GM18909 (cell line): ENCODE results near the gene NPSR1.

Source experiments
- ATAC-seq: cut with Tn5 transposase; IDR thresholded peaks from one replicate; pipeline ENCODE4 v1.9.1; 2021; ENCODE audit warnings: mild to moderate bottlenecking; ENCODE audit not compliant: unreplicated experiment, poor library complexity

Gene NPSR1

DNA sequence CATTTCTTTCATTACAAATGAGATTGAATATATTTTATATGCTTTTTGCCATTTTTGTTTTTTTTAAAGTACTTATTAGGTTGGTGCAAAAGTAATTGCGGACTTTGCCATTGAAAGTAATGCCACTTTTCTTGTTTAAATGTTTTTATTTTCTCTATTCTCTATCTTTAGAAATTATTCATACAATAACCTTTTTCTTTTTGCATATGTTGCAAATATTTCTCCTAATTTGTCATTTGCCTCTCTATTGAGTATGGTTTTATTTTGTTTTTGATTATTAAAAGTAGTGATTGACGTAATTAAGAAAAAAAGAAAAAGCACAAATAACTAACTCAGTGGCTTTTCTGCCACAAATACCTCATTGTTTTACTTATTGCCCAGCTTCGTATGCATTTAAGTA, 172.4 kb downstream of the NPSR1 start:
- no peak for ATAC-seq

DNA sequence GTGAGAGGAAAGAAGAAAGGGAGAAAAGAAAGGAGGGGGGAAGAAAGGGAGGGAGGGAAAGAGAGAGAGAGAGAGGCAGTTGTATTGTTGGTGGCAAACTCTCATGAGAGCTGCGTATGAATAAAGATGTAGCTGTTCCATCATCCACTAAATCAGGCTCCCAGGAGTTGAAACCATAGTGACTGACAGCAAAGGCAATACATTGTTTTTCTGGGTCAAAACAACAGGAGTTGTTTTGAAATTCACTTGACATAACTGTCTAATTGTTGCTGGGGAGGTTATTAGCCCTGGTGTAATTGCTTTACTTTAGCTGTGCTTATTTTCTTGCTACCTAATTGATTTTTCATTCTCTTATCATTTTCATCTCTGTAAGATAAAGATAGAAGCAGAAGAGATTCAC, 173.4 kb downstream of the NPSR1 start:
- ATAC-seq: no peak

DNA sequence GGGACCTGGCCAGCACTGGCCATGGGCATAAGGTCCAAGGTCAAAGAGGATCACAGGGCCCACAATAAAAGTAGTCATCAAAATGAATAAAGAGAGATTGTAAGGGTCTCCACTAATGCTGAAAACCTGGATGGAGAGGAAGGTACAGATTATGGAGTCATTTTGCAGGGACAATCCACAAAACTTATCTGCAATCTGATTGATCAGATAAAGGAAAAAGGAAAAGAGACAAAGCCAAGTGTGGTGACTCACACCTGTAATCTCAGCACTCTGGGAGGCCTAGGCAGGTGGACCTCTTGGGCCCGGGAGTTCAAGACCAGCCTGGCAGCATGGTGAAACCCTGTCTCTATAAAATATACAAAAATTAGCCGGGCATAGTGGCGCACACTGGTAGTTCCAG, 174.0 kb downstream of the NPSR1 start:
- ATAC-seq: no peak

DNA sequence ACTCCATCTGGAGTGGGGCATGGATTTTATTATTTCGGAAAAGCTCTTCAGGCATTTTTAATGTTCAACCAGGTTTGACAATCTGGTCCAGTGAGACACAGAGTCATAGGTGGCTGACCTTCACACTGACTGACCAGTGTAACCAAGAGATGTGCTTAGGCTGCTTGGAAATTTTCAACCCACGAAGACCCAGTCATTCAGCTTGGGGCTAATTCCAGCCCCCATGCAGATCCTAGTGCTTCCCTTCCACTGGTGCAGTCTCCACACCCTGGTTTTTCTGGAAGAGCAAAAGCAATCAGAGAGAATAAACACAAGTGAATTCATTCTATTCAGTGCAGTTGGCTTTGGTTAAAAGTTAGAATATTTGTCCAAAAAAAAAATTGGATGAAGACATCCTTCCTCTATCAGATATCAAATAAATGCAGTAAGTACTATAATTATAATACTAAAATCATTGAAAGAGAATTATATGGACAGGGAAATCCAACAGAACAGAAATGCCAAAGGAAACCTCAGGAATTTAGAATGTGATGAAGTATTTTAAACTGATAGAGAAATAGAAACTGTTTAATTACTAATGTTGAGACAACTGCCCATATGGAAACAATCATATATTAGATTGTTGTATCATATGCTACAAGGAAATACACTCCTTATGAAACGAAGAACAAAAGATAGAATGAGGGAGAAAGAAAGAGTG, 178.0 kb downstream of the NPSR1 start:
- no peak for ATAC-seq

DNA sequence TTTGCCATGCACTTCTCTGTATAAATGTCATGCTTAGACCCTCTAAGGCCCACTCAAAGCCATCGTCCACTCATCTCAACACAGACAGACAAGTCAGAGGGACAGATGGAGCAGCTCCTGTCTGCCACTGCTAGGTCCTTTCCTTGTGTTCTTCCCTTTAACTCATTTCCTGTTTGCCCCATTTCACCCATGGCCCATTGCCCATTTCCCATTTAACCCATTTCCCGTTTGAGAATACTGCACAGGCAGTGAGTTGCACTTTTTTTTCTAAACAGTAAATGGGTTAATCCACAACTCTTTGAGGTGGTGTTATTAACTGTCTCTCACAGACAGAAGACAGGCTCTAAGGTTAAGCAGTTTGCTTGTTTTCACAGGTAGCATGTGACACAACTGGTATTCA, 179.3 kb downstream of the NPSR1 start:
- no peak for ATAC-seq

DNA sequence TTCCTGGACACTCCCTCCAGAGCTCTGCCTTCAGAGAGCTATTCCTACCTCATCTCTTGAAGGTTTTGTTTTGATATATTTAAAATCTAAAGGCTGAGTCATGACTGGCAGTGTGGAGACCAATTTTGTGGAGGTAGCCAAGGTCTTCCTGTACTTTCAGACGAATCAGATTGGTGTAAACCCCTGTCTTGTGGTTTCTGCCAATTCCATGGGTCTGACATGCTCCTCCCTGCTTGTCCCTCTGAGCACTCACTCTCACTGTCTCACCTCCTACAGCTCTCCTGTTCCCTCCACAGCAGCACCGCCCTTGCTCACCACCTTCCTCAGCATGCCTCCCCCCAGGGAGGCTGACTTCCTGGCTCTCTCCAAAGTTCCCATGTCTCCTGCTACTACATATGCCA, 179.8 kb downstream of the NPSR1 start:
- no peak for ATAC-seq

- no peak for ATAC-seq
Measured at GRCh38 chr7:34838329-34838728, 180.3 kb downstream of the NPSR1 start.

DNA sequence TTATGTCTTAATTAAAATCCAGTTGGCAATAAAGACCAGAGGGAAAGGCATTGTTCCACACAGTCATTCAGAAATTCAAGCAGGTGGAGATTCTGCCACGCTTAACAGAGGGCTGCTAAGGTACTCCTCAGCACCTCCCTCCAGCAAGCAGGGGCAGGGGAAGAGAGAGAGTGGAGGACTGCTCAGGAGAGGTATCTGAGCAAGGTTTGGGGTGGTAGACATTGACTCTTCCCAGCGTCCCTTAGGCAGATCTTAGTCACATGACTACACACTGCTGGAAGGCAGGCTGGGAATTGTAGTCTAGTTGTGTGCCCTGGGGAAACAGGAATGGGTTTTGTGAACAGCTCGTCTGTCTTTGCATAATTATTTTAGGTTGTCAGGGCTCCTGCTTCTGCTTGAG, 181.6 kb downstream of the NPSR1 start:
- no peak for ATAC-seq

DNA sequence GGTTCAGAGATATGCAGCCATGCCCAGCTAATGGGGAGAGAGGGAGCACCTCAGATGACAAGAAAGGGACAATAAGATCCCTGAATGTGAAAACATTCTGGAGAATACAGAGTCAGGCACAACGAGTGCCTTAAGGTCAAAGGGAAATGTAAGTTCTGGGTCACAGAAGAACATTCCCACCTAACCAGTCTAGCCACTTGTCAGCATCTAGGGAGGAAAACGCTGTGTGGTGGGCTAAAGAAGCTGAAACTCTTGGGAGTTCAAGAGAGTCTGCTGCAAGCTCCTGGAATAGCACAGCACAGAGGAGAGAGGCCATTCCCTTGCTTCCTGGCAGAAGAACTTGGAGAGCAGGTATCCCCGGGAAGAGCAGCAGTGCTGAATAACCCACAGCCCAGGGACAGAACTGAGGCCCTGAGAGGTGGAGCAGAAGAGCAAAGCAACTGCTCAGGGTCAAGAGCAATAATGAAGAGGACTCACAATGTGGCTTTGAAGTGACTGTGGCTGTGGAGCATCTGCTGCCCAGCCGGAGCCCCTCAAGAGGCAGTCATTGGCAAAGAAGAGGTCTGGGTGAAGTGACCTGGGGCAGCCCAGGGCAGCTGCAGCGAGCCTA, 182.3 kb downstream of the NPSR1 start:
- ATAC-seq: no peak

- ATAC-seq: no peak
Measured at GRCh38 chr7:34841326-34841725, 183.3 kb downstream of the NPSR1 start.

- ATAC-seq: no peak
Measured at GRCh38 chr7:34842782-34843181, 184.8 kb downstream of the NPSR1 start.

GRCh38 chr7:34844406-34844805, 186.4 kb downstream of the NPSR1 start:
- no peak for ATAC-seq

- no peak for ATAC-seq
Measured at GRCh38 chr7:34844936-34845665, 187.1 kb downstream of the NPSR1 start.

DNA sequence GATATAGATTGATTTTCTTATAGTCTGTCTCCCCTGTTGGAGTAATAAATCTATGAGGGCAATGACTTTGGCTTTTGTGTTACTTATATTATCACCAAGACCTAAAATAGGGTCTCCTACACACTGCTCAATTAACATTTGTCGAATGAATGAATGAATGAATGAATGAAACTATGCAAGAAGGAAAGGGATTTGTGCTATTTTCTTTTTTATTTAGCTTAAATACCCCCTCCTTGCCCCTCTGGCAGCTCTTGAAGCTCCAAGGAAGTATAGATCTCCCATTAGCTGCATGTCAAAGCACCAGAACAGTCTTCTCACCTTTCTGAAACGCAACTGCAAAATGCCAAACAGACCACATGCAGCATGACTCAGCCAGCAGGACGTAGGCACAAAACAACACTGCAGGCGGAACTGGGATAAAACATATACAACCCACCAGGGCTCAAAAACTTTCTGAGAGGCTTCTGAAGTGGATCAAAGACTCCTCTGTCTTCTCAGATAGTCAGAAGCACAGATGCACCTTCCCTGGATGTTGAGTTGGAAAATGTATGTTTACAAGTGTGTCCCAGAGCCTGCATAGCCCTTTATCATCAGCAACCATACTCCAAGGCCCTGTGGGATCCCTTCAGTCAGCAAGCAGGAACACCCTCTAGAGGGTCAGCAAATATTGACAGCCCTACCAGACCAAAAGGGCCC, 187.8 kb downstream of the NPSR1 start:
- ATAC-seq: no peak

DNA sequence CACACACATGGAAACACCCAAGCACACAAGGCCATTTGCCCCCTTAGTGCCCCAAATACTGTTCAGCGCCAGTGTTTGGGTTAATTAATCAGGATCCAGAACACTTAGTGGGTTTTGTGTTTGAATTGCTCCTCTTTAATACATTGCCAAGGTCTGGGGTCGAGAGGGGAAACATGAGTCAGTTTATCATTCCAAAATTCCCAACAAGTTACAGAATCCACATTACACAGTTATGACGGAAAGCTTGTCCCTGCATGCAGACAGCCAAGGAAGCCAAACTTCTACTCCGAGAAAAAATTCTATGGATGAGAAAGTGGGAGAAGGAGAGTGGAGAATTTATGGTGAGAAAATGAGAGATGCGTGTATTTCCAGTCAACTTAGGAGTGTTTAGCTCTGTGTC, 189.0 kb downstream of the NPSR1 start:
- ATAC-seq: no peak

GRCh38 chr7:34848670-34849069, 190.7 kb downstream of the NPSR1 start:
- no peak for ATAC-seq

GRCh38 chr7:34849163-34849960, 191.3 kb downstream of the NPSR1 start:
- ATAC-seq: no peak

DNA sequence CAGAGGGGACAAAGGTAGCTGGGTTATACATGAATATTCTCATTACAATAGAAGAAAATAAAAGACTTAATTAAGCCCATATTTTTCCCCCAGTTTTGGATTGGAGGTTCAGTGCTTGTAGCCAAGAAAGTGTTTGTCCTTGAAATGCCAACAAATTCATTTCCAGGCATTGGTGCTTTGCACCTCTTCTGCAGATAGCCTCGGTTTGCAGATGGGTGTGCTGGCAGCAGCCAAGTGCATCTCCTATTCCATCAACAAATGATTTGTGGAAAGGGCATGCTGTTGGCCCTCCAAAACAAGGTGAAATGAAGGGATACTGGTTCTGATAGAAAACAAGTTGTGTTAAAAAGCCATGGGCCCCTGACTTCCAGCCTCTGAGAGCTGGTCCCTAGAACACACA, 192.0 kb downstream of the NPSR1 start:
- ATAC-seq: no peak

GRCh38 chr7:34850681-34851080, 192.7 kb downstream of the NPSR1 start:
- ATAC-seq: no peak

DNA sequence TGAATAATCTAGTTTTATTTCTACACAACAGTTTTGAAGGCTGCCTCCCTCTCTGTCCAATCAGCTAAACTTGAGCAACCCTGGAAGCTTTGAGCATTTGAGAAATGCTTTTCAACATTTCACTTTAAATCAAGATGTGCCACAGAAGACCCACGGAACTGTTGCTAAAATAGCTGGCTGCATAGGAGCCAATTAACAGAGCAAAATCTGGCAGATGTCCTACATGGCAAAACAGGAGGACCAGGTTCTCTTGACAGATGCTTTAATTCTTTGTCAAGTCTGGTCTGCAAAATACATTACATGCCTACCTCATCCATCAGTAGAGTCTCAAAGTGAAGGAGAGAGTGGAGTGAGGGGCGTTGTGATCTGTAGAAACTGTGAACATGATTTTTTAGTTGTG, 193.4 kb downstream of the NPSR1 start:
- ATAC-seq: no peak
